GM19468 (cell line): Measurements from ENCODE around the gene MBL2.

ENCODE experiments used
- ATAC-seq: cut with Tn5 transposase; IDR thresholded peaks from one replicate; pipeline ENCODE4 v1.9.1; 2021; ENCODE audit warnings: mild to moderate bottlenecking, moderate library complexity, moderate number of reproducible peaks; ENCODE audit not compliant: unreplicated experiment; ENCODE audit errors: extremely low read depth

Gene MBL2

DNA sequence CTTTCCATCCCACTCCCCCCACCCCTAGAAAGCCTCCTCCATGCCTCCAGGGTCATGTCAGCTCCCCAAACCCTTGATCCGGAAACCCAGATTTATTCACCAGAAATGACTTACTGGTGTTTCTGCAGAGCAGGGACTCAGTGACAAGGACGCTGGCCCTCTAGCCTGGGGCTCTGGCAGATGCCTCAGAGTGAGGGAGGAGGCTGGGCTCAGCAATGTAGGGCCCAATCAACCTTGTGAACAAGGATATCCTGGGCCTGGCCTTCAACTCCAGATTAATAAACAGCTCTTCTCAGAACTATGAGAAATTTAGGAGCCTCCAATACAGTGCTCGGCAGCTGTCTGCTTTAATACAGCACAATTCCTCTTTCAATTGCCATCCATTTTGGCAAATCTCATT, at the start of gene MBL2:
Gene MBL2 (minus strand): TSS at position 162 of the 400 bp plus-strand sequence. CDS start 1,149 bp downstream, outside the sequence.
- ATAC-seq: no peak

GRCh38 chr10:52820309-52820708, 47.7 kb upstream of the MBL2 start:
- ATAC-seq: no peak

DNA sequence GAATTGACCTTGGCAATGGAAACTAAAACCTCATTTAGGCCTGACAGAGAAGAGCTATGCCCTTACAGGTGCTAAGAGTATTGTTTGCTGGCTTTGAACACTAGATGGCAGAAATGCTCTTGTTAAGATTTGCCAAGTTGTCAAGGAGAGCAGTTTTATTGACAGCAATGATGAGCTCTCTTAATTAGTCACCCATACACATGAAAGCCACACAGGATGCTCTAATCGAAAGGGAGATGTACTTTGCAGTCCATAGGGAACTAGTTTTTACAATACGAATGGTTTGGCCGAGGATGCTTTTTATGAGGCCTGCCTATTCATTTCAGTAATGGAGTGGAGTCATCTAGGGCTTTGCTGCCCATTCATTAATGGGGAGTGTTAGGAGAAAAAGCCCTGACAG, 45.4 kb upstream of the MBL2 start:
- peak; percentile 97 for ATAC-seq

GRCh38 chr10:52814506-52814905, 41.9 kb upstream of the MBL2 start:
- no peak for ATAC-seq

GRCh38 chr10:52811776-52812175, 39.2 kb upstream of the MBL2 start:
- no peak for ATAC-seq

- no peak for ATAC-seq
These were observed 38.2 kb upstream of the MBL2 start for GRCh38 chr10:52810761-52811160.

DNA sequence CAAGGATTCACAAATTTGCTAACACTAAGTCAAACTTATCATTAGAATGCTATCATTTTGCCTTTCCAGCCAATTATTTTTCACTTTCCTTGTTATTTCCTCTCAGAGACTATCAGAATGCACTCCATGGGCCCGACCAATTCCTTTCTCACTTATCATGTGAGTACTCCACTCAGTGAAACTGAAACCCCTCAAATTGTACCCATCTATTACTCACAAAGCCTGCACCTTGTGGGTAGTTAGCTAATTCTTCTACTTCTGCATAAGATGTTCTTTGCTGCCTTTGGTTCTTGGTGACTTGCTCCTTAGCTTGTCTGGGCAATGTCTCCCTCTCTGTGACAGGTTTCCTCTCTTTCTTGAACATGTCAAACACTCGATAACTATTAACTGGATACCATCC, 35.2 kb upstream of the MBL2 start:
- no peak for ATAC-seq

DNA sequence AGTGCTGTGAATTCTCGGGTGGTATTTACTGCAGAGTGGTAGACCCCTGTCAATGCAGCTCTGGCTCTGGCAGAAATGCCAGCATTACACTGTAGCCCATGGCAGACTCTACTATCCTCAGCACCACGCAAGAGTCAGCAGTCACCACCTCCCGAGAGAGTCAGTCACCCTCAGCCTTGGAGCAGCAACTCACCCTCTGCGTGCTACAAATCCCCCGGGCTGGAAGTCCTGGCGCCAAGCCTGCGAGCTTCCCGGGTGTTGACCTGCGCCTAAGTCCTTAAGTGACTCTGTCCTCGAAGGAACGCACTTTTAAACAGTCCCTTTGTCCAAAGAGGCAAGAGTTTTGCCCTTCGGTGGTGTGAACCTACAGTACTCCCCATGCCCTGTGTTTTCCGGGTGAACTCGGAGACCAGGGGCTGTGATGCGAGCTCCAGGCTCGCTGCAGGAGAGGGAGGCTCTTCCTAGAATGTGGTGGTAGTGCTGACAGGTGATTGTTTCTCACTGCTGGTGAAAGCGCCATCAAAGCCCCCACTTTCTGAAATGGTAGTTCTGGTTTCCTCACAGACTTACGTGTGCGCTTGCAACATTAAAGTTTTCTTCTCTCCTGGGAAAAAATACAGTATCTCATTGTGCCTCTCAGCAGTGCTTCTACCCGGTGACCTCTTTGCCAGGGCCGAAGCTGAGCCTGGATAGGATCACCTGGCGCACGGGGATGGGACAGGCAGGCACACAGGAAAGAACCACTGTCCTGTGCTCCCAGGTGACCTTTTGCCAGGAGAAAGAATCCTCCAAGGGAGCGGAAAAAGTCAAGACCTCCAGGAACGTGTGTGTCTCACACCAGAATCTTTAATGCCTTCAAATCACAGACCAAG, 33.1 kb upstream of the MBL2 start:
- ATAC-seq: no peak

GRCh38 chr10:52801947-52802346, 29.4 kb upstream of the MBL2 start:
- no peak for ATAC-seq

GRCh38 chr10:52786098-52786497, 13.5 kb upstream of the MBL2 start:
- ATAC-seq: no peak

- ATAC-seq: no peak
These were observed 12.8 kb upstream of the MBL2 start for GRCh38 chr10:52785418-52785817.

DNA sequence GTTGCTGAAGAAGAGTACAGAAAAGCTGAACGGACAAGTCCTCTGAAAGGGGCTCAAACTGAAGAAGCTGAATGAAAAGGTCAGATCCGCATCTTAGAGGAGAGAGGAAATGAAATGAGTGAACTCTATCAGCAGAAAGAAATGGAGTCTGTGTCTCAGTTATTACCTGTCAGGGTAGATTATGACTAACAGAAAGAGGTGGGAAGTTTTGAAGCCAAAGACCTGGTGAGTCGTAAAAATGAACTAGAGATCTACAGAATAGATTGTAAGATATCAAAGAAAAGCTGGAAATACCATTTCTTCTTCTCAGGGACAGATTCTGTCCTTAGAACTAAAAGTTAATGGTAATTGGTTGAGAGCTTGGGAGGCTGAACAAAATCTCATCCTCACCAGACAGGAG, 11.1 kb upstream of the MBL2 start:
- no peak for ATAC-seq

DNA sequence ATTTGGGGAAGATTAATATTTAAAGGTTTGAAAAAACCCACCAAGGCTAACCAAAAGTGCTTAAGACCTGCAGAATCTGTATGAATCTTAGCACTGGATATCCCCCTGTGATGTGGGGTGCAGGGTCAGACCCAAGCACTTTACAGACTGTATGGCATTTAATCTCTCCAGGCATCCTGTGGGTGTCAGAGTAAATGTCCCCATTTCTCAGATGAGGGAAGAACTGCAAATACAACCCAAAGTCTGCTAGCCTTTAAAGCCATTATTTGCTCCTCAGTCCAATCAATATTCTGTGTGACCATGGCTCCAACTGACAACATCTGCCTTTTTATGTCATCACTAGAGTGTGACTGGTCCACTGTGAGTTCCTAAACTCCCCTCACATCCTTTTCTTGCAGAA, 10.0 kb upstream of the MBL2 start:
- no peak for ATAC-seq

GRCh38 chr10:52780391-52781155, 8.0 kb upstream of the MBL2 start:
- ATAC-seq: no peak

GRCh38 chr10:52779541-52780390, 7.2 kb upstream of the MBL2 start:
- peak; percentile 90 for ATAC-seq

- ATAC-seq: no peak
These were observed 6.2 kb upstream of the MBL2 start for GRCh38 chr10:52778511-52779392.

DNA sequence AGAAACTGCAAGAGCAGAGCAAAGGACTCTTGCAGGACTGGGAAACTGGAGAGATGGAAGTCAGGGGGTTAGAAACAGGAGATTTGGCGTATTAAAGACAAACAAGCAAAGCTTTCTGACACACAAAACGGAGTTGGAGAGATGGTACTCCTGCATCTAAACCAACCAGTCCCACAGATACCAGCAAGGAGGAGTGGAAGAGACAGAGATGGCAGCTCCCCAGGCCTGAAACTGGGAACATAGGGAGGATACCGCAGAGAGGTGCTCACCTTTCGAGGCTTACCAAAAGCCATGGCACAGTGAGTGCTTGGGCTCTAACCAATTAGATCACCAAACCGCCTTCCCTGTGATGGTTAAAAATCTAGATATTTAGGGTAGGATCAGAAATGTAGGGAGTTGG, 4.8 kb upstream of the MBL2 start:
- ATAC-seq: no peak

GRCh38 chr10:52776471-52776903, 3.9 kb upstream of the MBL2 start:
- no peak for ATAC-seq

- no peak for ATAC-seq
These were observed 2.6 kb upstream of the MBL2 start for GRCh38 chr10:52775132-52775647.
